ENCODE data around the gene OR2C3.

DNA sequence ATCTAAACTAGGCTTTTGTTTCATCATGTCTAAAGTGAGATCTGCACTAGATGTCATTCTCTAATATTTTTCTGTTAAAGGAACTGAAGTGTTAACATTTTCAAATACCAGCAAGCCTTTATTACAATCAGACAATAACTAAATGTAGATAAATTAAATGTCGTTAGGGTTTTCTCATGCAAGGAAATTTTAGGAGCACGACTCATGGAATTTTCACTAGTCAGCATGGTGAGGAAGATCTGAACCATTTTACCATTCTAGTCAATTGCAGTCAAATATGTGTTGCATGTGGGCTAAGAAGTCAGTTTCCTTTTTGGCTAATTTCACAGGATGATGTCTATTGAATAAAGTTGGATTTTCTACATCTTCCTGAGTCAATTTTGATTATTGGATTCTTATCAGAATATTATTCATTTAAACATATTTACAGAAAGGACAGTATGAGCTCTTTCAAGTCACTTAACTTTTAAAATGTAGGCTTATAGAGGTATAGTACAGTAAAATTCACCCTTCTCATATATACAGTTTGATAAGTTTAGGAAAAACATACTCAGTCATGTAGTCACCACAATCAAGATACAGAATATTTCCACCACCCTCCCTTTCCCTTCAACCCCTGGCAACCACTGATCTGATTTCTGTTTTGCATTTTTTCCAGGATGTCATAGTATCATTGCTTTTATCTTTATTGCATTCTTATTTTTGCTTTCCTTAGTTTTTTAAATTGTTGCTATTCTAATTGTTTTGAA lies 21.9 kb upstream of the OR2C3 start:
- no peak for TF ChIP-seq POLR2A (IDR thresholded peaks at IDR 0.05; ENCODE audit: low read length)
- TF ChIP-seq GATA1 (IDR thresholded peaks at IDR 0.05; ENCODE audit: low read depth, low read length), result no peak
